ENCODE results near the gene NKAIN2. TPM values are rescaled to one million over a fixed set of nuclear protein-coding genes. Genes with fewer than 3 reads are reported as not detected.

NKAIN2 gene
- total and polyA plus RNA-seq, 2 donors (not counting 3 experiments of a cell fraction or from before 2014, with no cell fraction given): 0.03 TPM; not detected in 1

DNA sequence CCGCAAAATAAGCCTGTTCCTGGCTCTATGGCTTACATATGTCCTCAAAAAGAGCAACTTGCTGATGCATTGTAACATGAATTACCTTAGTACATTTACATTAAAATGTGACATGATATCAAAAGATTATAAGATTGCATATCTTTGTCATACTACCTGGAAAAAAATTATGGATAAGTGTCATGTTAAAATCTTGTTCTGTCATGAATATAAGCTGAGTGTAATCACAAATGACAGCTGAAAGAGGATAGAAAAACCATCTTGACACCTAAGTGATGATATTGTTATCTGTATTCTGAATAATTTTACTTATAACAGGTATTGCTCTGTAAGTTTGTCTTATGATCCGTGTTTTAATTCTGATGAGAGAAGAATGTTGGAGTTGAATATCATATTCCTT is 655.6 kb downstream of the NKAIN2 start:
- Histone ChIP-seq H3K36me3 (ENCODE audit: control insufficient read depth in 2 of 2, extremely low read depth in 1 of 2, insufficient read depth in 2 of 2, low read length in 2 of 2) (no peaks in the 10 kb centered on the region), H3K9me3 (replicated peaks; ENCODE audit: control insufficient read depth, insufficient read depth, low read length) (no peaks in the 10 kb centered on the region), H3K27me3 (ENCODE audit: control insufficient read depth in 2 of 2, insufficient read depth in 2 of 2, low read length in 2 of 2) (no peaks in the 10 kb centered on the region), H3K4me1 (ENCODE audit: control insufficient read depth, extremely low read depth, insufficient read depth, low read length) (no peaks in the 10 kb centered on the region), H3K9me1 (replicated peaks; ENCODE audit: control insufficient read depth, extremely low read depth, insufficient read depth, low read length) (no peaks in the 10 kb centered on the region), H3K9ac (replicated peaks; ENCODE audit: extremely low read depth, insufficient read depth, low read length) (no peak overlapping the region), H3K4me2 (ENCODE audit: insufficient read depth, low read length) (no peak overlapping the region), H3K4me3 (replicated peaks in 1 of 3; ENCODE audit: insufficient read depth in 1 of 3, low read depth in 1 of 3, low read length in 3 of 3) (no peak overlapping the region), H3K79me2 (ENCODE audit: control insufficient read depth, insufficient read depth, low read length) (no peaks in the 10 kb centered on the region), H3K27ac (ENCODE audit: insufficient read depth, low read depth, low read length) (no peak overlapping the region), H4K20me1 (replicated peaks; ENCODE audit: control insufficient read depth, extremely low read depth, insufficient read depth, low read length) (no peaks in the 10 kb centered on the region), H2AFZ (ENCODE audit: low read depth, low read length) (no peak overlapping the region)
- CTCF ChIA-PET: no interaction called here
- DNase-seq (ENCODE audit: low read depth, low spot score): no peak
- intact Hi-C loops (cut with micrococcal nuclease) (no loop called here), dilution Hi-C loops (cut with MboI; ENCODE audit: extremely low pct_ligation_motif_present, low sequenced_read_pairs) (no loop called here)
- BruUV-seq (replicated peaks): no TSS peak
- POLR2A ChIA-PET: no interaction called here
- TF ChIP-seq POLR2AphosphoS5 (IDR thresholded peaks at IDR 0.05; ENCODE audit: insufficient read depth, low read depth, low read length): no peak
- no peak for TF ChIP-seq EZH2 (IDR thresholded peaks at IDR 0.05; ENCODE audit: borderline replicate concordance, low read depth, low read length, severe bottlenecking)
- FAIRE-seq: no peak

DNA sequence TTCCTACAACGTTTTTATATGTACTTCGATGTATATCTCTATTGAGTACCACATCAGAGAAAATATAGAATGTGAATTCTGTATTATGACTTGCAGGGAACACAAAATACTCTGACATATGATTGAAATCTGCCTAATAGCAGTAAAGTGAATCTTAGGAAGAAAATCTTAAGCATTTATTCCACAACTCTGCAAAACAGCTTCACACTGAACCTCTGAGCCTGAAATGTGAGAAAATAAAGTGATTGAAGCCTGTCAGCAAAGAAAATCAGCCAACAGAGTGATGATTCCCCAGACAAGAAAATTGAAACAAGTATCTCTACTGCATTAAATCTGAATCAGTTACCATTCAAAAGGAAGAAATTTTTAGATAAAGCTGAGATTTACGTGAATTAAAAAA is 659.1 kb downstream of the NKAIN2 start:
- Histone ChIP-seq H3K9ac (replicated peaks; ENCODE audit: extremely low read depth, insufficient read depth, low read length) (no peak overlapping the region), H3K4me2 (ENCODE audit: insufficient read depth, low read length) (no peak overlapping the region), H2AFZ (ENCODE audit: low read depth, low read length) (no peak overlapping the region), H3K27me3 (ENCODE audit: control insufficient read depth in 2 of 2, insufficient read depth in 2 of 2, low read length in 2 of 2) (no peaks in the 10 kb centered on the region), H3K9me3 (replicated peaks; ENCODE audit: control insufficient read depth, insufficient read depth, low read length) (no peaks in the 10 kb centered on the region), H3K79me2 (ENCODE audit: control insufficient read depth, insufficient read depth, low read length) (no peaks in the 10 kb centered on the region), H4K20me1 (replicated peaks; ENCODE audit: control insufficient read depth, extremely low read depth, insufficient read depth, low read length) (no peaks in the 10 kb centered on the region), H3K4me1 (ENCODE audit: control insufficient read depth, extremely low read depth, insufficient read depth, low read length) (peaks cover 8% of the 10 kb centered on the region), H3K36me3 (ENCODE audit: control insufficient read depth in 2 of 2, extremely low read depth in 1 of 2, insufficient read depth in 2 of 2, low read length in 2 of 2) (no peaks in the 10 kb centered on the region), H3K4me3 (replicated peaks in 1 of 3; ENCODE audit: insufficient read depth in 1 of 3, low read depth in 1 of 3, low read length in 3 of 3) (no peak overlapping the region), H3K27ac (ENCODE audit: insufficient read depth, low read depth, low read length) (no peak overlapping the region), H3K9me1 (replicated peaks; ENCODE audit: control insufficient read depth, extremely low read depth, insufficient read depth, low read length) (no peaks in the 10 kb centered on the region)
- CTCF ChIA-PET: no interaction called here
- no peak for DNase-seq (ENCODE audit: low read depth, low spot score)
- dilution Hi-C loops (cut with MboI; ENCODE audit: extremely low pct_ligation_motif_present, low sequenced_read_pairs) (no loop called here), intact Hi-C loops (cut with micrococcal nuclease) (no loop called here)
- TF ChIP-seq POLR2A (IDR thresholded peaks at IDR 0.05; ENCODE audit: low read depth, low read length) (no peak), MYC (IDR thresholded peaks at IDR 0.05; ENCODE audit: low read depth, low read length) (no peak)
- TF ChIP-seq, protein P1, sequence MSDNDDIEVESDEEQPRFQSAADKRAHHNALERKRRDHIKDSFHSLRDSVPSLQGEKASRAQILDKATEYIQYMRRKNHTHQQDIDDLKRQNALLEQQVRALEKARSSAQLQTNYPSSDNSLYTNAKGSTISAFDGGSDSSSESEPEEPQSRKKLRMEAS (IDR thresholded peaks at IDR 0.05; ENCODE audit: insufficient read depth, insufficient read length): no peak
- BruUV-seq (replicated peaks): no TSS peak
- POLR2A ChIA-PET: no interaction called here
- FAIRE-seq: no peak
